NAMALWA (cell line): Measurements from ENCODE around the gene DHRS12.

Experiments used
- DNase-seq: peaks from one replicate; pipeline ENCODE4 v3.0.0-alpha.2; 2015; ENCODE audit warnings: low spot score

DHRS12 gene

DNA sequence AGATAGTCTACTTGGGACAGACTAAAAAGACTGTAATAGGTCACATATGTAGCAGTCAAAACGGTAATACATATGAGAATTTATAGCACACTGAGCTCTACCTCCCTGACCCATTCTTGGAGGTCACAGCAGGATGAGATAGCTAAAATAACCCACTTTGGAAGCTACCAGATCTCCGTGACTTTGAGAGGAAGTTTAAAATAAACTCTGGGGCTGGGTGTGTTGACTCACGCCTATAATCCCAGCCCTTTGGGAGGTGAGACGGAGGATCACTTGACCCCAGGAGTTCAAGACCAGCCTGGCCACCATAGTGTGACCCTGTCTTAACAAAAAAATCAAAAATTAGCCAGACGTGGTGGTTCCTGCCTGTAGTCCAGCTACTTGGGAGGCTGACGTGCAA lies 45.3 kb downstream of the DHRS12 start:
- DNase-seq, result no peak

DNA sequence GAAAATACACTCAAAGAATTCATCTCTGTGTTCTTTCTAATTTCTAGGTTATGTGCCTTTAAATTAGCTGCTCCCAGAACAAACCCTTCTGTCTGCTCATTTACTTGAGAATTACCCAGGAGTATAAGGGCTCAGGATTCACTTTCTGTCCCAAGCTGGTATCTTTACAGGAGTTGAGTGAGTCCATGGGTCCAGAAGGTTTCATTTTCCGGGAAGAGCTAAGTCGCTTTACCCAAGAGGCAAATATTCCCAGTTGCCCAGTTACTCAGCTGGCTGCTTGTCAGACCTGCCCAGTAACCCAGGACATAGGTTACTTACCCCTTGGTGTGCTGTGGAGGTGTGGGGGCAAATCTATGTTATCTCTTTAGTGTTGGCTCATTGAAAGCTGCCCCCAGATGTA lies 47.3 kb downstream of the DHRS12 start:
- DNase-seq, result no peak

DNA sequence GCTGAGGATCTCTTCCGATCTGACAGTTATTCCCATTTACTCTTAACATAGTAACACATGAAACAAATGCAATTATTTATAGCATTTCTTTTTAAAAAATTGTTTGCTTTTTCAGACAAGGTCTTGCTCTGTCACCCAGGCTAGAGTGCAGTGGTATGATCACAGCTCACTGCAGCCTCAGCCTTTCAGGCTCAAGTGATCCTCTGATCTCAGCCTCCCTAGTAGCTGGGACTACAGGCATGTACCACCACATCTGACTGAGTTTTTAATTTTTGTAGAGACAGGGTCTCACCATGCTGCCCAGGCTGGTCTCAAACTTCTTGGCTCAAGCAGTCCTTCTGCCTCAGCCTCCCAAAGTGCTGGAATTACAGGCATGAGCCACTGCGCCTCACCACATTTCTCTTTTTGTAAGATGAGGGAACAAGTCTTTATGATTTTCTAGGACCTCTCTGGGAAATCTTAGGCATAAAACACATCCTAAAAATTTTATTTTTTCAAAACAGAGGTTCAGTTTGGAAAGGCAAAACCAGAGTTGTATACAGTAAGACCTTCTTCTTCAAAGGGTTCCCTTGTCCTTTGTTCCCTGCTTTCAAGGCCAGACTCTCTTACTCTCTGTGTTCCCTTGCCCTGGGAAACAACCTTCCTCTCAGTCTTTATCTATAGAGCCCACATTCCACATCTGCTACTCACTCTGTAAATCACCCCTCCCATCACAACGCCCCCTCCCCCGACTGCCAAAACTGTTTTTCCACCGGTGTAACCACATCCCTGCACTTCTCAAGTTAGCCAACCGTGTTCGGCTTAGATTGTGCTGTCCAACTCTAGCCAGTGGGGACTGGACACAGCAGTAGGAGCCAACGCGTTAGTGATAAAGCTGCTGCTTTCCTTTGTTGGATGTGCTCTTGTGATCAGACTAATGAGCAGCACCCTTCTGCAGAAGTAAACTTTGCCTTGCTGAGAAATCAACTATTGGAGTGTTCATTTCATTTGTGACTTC lies 56.2 kb downstream of the DHRS12 start:
- no peak for DNase-seq

DNA sequence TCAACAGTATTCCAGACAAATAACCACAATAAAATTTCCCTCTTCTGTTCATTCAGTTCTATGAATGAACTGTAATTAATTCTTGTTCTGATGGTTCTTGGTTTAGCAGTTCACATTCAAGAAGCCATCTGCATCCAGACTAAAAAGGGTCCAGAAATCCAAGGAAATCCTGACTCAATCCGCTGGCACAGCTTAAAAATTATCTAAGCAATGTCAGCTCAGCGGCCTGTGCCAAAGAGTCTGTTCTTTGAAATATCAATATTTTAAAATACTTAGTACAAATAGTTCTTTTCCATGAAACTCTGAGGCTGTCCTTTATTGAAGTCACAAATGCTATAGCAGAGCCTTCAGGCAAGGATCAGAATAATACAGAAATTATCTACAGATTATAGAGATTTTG lies 57.2 kb downstream of the DHRS12 start:
- no peak for DNase-seq

DNA sequence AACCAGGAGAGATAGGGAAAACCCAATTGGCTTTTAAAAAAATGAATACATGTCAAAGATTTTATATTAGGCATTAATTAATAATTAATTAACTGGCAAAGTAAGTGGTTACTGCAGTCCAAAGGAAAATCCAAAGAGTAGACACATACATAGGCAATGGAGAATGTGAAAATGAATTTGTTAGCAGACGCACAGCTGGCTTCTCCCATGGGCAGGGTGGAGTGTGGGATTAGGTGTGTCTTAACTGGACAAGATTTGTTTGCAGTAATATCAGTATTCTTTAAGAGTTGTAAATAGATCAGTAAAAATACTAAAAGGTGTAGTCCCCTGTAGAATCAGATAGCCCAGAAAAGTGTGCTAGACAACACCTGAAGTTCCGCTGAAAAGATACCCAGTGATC lies 58.7 kb downstream of the DHRS12 start:
- no peak for DNase-seq

DNA sequence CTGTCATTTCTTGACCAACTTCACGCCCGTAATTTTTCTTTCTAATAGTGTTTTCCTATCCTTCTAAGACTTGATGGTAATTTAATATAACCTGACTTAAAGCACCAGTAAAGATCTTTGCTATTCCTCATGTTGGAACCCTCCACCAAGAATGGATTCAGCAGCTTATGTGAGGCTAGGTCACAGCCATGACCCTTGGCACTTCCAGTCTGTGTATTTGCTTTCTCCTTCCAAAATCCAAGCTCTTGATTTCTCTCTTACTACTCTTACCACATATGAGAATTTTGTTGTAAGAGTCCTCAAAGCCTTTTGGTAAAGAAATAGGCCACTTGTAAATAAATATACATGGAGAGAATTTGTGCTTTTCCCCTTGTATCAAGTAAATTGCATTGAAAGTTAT lies 61.4 kb downstream of the DHRS12 start:
- no peak for DNase-seq

DNA sequence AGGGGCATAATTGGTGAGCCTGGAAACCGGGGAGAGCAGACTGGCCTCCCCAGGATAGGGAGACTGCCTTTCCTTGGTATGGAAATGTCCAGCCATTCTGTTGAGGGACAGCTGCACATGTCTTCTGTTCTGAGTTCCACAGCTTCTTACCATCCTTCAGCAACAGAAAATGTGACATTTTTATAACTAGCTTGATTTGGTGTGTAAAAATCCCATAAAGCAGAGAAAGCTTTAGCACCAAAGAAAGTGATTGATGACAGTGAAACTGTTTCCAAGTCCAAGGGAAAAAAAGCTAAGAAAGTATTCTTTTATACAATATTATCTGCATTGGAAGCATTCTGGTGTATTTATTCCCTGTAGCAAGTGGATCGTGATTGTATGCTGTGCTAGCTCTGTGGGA lies 61.9 kb downstream of the DHRS12 start:
- DNase-seq, result no peak

DNA sequence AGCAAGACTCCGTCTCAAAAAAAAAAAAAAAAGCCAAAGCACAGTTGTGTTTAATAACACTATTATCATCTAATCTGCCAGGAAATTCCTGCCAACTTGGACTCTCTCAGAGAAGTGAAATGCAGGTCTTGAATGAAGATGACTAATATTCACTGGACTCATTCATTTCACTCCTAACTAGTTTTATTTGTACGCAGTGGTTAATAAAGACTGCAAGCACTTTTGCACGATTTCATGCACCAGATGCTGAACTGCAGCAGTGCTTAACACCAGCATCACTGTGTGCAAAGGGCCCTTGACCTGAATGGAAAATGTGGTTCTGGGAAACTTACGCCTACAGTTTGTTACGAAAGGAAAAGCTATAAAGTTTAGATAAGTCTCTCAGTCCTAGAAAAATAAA lies 63.3 kb downstream of the DHRS12 start:
- no peak for DNase-seq

DNA sequence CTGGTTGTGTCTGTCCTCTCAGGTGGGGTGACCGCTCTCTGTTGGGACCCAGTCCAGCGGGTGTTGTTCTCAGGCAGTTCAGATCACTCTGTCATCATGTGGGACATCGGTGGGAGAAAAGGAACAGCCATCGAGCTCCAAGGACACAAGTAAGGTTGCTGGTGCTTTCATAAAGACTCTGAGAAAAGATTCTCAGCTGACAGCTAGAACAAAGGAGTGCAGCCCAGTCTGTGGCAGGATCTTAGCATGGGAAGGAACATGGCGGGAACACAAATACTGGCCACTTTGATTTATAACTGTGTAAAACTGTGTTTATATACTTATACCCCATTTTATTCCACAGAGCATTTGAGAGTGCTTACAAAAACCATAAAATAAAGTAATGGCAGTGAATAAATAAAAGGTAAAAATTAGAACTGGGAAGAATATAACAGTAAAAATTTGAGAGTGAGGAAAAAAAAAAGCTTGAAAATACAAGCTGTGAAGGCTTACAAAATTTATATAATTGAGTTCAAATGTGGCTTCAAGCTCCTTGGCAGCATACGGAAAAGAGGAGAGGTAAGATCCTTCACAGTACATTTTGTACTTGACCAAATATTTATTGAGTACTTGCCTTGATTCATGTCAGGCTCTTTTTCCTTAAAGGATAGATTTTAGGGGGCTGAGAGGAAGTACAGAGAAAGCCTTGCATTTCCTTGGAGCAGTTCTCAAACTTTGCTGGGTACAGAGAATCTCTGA lies 64.8 kb downstream of the DHRS12 start:
- DNase-seq, result no peak

DNA sequence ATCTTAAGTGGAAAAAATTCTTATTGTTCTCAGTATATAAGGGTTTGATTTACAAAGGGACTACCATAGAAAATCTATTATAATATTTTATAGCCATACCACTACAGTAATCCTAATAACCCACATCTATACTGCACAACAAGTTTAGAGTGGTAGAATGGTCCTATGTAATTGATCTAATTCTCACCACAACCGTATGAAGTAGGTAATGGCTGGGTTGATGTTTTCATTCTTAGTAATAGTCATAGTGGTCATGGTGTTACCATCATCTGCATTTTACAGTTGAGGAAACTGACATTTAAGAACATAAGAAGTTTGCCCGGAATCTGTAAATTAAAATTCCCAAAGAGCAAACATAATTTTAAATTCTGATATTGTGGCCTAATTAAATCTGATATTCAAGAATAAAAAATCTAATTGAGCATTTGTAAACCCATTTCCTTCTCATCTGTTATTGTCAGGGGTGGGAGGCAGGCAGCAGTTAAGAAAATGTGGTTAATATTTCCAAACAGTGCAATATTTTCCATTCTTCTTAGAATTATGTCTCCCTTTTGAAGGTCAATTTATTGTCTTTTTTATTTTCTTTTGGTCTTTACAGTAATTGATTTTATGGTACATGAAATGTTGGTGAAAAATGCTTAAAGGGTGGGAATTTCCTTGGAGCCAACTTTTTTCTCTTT lies 65.6 kb downstream of the DHRS12 start:
- no peak for DNase-seq

DNA sequence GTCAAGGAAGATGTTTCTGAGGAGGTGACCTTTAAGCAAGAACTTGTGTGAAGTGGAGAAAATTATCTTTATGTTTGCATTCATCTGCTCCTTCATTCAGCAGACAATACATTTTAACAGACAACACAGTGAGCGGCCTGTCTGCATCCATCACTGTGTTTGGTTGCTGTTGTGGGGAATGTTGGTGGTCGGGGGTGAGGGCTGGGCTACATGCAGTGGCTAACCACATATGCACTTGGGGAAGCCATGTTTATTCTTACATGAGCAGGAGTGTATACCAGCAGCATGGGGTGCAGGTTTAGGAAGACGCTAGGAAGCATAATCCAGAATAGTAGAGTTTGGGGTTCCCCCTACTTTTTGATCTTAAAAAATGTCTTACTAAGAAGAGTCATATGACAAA lies 66.4 kb downstream of the DHRS12 start:
- no peak for DNase-seq

DNA sequence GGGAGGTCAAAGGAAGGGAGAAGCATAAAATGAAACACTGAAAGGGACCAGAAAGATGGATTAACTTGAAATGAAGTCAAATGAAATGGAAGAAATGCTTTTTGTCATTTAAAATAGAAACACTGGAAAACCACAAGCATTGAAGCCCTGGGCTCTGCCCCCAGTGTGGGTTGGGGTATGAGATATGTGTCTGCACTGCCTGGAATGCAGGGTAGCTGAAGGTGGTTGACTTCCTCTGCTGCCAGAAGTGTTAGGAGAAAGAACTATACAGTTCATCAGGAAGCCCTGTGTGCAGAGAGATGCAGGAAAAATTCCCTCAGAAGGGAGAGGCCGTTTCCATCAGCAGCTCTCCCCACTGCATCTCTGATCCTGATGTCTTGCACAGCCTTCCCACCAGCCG lies 69.2 kb downstream of the DHRS12 start:
- DNase-seq, result no peak

DNA sequence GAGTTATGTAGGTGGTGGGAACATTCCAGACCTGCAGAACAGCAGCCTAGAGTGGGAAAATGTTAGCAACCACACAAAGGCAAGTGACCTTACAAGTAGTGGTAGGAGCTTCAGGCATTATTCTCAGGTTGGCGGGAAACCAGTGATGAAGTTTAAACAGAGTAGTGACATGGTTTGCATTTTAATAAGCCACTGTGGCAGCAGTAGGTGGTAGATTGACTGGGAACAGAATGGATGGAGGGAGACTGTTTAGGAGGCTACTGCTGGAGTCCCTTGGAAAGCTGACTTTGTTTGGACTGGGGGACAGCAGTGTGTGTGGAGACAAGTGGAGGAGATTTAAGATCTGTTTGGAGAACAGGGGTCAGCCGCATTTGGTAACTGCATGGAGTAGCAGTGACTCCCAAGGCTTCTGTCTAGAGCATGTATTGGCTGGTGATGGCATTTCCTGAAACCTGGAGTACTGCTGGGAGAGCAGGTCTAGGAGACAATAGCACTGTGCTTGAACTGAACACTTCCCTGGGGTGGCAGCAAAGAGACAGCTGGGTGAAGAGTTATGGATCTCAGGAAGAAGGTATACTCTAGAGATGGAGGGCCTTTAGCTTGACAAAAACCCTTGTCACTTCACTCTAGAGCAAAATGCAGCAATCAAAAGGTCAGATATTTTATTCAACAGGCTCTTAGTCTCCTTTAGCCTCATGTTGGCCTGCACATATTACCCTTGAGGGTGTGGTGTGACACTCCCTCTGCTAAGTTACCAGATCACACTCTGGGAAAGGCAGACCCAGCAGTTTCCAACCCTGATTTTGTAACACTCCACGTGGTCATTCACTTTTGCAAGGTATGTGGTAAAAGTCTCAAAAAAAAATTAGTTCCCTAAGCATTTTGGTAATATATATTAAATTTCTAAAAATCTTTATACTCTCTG lies 70.3 kb downstream of the DHRS12 start:
- no peak for DNase-seq

DNA sequence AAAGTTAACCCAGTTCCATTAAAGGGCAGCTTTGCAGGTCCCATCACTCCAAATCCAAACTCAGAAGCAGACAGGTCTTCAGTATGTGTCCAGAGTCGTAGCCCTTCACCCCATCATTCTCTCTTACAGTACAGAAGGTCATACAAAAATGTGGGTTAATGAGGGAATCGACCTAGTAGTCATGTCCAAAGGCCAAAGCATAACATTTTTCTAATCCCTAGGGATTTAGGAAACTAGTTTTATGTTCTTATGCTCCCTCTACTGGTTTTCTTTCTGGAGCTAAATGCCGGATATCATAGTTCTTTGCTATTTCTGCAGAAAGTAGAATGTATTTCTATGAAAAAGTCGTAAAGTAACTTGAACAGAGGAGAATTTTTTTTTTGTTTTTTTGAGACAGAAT lies 72.2 kb downstream of the DHRS12 start:
- no peak for DNase-seq

DNA sequence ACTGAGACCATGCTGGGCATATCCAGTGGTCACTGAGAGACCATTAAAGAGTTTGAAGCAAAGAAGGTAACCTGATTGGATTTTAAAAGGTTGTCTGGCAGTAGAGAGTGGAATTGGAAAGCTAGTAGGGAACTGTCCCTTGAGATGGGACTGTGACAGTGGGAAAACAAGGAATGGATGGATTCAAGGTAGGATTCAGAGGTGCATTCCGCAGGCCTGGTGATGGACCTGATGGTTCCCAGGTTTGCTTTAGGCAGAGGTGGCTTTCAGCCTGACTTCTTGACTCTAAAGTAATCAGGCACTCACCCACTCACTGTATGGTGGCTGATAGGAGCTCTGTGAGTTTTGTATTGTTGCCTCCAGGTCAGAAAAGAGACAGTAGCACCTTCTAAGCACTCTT lies 73.0 kb downstream of the DHRS12 start:
- no peak for DNase-seq

DNA sequence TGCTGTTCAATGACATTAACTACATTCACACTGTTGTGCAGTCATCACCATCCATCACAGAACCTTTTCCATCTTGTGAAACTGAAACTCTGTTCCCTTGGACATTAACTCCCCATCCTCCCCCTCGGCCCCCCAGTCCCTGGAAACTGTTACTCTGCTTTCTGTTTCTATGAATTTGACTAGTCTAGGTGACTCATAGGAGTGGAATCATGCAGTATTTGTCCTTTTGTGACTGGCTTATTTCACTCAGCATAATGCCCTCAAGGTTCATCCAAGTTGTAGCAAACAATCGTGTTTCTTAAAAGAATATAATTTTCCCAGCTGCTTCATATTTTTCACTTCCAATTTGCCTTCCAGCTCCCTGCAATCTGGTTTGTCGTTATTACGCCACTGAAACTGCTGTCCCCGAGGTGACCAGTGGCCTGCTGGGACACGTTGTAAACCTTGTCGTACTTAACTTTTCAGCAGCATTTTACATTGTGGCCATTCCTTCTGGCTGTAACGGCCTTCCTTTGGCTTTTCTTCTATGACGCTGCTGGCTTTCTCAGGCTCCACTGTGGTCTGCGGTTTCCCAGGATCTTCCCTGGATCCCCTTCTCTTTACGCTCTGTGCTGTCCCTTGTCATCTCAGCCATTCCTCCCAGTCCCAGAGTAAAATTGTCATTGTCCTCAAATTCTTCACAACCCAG lies 74.0 kb downstream of the DHRS12 start:
- no peak for DNase-seq

DNA sequence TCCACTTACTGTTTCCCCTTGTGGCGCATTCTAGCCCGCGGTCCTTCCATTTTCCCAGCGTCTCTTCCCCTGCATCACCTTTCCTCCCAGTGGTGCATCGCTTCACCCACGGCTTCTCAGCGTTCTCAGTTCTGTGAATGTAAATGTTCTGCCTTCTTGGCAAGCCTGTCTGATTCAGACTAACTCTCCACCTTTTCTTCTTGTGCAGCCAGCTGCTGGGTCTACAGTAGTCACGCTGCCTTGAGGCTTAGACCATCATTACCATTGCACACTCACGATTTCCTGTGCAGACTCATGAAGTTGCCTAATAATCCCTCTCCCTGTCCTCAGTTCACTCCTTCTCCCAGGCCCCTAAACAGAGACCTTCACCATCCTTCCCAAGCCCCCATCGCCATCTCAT lies 75.0 kb downstream of the DHRS12 start:
- no peak for DNase-seq

DNA sequence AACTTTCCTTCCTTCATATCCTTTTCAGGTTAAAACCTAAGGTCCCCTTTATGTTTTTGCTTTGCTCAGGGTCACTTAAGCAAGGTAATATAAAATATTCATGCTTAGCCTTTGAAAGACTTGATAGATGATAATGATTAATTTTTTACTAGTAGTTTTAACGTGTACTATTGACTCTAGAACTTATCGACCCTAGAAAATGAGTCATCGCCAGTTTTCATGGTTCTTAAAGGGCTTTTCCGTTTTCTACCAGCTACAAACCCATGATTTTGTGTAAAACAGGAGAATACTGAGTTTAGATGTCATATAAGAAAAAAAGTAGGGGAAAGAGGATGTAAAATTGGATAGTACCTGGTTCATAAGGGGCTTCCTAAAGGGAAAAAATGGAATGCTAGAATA lies 75.7 kb downstream of the DHRS12 start:
- no peak for DNase-seq

DNA sequence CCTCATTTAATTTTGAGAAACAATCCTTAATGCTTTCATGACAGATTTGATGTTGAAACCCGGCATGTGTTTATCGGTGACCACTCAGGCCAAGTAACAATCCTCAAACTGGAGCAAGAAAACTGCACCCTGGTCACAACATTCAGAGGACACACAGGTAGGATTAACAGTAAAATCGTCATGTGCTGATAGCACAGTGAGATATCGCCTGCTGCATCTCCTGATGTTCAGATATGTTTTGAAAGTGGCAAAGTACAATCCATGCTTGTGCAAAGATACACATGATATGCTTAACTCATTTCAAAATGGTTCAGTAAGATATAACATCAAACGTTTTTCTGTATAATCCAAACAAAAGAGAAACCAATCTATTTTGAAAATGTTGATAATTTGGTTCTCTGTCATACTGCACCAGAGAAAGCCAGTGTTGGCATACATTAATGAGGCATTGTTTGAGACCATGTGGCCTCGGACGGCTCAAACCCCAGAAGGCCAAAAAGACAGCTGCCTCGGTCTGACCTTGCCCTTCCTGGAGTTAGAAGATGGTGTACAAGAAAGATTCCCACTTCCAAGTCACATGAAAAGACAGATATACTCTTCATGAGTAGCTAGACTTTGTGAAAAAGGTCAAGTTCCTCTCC lies 76.2 kb downstream of the DHRS12 start:
- DNase-seq, result no peak

DNA sequence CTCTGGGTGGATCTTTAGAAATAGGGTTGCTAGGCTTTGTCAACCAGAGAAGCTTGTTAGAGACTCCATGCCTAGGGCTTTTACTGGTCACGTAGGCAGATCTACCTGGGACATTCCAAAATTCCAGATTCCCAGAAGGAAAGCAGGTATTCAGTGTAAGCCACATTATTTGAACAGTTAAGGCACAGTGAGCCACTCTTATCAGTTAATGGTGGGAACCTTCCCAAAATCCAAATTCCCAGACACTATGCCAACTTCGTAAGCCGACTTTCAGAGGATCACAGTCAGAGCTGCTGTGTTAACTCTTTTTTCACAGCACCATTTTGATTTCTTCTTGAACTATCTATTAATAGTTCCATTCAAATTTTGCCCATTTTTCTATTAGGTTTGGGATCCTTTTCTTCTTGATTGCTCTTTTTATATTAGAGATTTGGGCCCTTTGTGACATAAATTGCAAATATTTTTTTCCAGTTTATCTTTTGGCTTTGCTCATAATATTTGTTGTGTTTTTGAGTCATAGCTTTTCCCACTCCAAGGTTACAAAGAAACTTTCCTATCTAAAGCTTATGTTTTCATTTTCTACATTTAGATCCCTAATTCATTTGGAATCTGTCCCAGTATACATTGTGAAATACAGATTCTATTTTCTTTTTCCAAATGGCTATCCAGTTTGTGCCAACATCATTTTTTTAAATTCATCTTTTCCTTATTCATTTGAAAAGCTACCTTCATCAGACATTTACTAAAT lies 77.3 kb downstream of the DHRS12 start:
- DNase-seq, result no peak
